Sigmoid colon (tissue), 4 donors: ENCODE data around the gene CYP4F8.

Experiments used
- POLR2AphosphoS5 ChIP-seq, 4 donors: sonication (generic); formaldehyde crosslinking; IDR thresholded peaks; one replicate each; pipeline ENCODE4 v1.6.1; 2017; ENCODE audit warnings: antibody characterized with exemption in 4 of 4
- TF ChIP-seq, protein P1 (sequence below), 4 experiments: fragments of 450-650 bp in 3 of 4; fragments of 200-600 bp in 1 of 4; IDR thresholded peaks; one replicate each; pipeline ENCODE4 v1.5.1; 2016 to 2019; ENCODE audit warnings: antibody characterized with exemption in 4 of 4, mild to moderate bottlenecking in 3 of 4, moderate library complexity in 2 of 4

DNA sequence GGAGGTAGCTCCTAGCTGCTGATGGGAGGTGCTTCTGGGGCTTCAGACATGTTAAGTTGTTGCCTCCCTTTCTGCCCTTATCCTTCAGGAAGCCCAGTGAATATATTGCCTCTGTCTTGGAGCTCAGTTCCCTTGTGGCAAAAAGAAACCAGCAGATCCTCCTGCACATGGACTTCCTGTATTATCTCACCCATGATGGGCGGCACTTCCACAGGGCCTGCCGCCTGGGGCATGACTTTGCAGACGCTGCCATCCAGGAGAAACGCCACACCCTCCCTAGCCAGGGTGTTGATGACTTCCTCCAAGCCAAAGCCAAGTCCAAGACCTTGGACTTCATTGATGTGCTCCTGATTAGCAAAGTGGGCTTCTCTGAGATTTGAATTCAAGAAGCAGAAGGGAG, 51.9 kb downstream of the CYP4F8 start:
- TF ChIP-seq, protein P1, sequence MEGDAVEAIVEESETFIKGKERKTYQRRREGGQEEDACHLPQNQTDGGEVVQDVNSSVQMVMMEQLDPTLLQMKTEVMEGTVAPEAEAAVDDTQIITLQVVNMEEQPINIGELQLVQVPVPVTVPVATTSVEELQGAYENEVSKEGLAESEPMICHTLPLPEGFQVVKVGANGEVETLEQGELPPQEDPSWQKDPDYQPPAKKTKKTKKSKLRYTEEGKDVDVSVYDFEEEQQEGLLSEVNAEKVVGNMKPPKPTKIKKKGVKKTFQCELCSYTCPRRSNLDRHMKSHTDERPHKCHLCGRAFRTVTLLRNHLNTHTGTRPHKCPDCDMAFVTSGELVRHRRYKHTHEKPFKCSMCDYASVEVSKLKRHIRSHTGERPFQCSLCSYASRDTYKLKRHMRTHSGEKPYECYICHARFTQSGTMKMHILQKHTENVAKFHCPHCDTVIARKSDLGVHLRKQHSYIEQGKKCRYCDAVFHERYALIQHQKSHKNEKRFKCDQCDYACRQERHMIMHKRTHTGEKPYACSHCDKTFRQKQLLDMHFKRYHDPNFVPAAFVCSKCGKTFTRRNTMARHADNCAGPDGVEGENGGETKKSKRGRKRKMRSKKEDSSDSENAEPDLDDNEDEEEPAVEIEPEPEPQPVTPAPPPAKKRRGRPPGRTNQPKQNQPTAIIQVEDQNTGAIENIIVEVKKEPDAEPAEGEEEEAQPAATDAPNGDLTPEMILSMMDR (IDR thresholded peaks at IDR 0.05): no peak
- no peak for TF ChIP-seq POLR2AphosphoS5 (IDR thresholded peaks at IDR 0.05)
